HG03039 (cell line): Measurements from ENCODE around the gene CRACR2B.

ENCODE experiments used
- ATAC-seq: cut with Tn5 transposase; IDR thresholded peaks from one replicate; pipeline ENCODE4 v1.9.1; 2021; ENCODE audit warnings: mild to moderate bottlenecking, moderate library complexity; ENCODE audit not compliant: unreplicated experiment

CRACR2B gene

DNA sequence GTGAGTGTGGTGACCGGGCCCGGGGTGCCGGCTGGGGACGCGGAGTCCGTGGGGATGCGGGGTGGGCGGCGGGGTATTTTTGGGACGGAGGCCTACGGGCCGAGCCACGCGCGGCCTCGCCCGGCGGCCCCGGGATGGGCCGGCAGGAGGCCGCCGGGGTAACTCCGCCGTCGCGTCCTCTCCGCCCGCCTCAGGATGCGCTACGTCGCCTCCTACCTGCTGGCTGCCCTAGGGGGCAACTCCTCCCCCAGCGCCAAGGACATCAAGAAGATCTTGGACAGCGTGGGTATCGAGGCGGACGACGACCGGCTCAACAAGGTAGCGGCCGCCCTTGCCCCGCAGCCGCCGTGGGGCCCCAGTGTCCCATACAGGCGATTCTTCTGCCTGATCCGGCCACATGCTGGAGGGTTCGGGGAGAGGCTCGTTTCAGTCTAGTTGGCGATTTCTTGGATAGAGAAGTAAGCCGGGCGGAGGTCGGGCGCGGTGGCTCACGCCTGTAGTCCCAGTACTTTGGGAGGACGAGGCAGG lies 17.6 kb upstream of the CRACR2B start:
- ATAC-seq = no peak

DNA sequence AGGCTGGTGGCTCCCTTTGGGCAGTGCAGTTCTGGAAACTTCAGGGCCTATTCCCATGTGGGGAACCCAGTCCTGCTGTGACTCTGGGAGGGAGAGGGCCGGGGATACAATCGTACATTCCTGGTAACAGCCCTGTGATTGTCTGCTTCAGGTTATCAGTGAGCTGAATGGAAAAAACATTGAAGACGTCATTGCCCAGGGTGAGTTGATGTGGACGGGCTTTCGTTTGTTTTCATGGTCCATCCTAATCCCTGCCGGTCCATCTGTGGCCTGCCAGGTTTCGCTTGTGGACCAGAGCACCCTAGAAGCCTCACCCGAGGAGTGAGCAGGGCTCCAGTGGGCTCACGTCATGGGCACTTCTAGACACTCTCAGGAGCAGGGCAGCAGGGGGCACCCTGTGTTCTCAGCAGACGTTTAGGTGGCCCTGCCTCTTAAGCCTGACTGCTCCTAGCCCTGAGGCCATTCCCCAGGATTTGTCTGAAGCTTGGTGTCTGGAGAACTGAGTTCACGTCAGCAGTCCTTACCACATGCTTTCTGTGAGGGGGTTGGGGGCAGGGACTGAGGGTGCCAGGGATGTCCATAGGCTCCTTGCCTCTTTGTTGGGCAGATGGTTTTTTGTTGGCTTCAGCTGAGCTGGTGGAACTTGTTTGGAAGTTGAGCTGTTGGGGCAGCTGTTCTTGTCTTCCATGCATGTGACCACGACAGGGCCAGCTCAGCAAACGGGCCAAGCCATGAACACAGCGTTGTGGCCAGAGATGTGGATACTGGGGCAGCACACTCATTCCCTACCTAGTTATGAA lies 16.1 kb upstream of the CRACR2B start:
- no peak for ATAC-seq

DNA sequence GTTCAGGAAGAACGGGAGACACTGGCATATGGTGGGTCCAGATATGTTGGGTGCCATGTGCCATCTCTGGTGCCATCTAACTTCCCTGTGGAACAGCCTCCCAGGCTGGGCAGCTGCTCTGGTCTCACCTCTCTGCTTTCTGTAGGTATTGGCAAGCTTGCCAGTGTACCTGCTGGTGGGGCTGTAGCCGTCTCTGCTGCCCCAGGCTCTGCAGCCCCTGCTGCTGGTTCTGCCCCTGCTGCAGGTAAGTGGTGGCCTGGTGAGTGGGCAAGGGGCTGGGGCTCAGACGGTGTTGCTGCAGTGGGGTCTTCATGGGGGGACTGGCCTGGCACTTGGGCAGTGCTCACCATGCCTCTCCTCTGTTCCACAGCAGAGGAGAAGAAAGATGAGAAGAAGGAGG lies 15.3 kb upstream of the CRACR2B start:
- no peak for ATAC-seq

DNA sequence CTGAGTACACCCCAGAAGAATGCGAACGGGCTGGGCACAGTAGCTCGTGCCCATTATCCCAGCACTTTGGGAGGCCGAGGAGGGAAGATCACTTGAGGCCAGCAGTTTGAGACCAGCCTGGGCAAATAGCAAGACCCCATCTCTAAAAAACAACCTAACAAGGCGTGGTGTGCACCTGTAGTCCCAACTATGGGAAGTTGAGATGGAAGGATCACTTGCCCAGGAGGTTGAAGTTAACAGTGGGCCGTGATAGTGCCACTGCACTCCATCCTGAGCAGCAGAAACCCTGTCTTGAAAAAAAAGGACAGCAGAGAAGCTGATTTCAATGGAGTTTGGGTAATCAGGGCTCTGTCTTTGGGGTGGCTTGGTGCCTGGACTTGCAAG lies 14.7 kb upstream of the CRACR2B start:
- ATAC-seq = no peak

- ATAC-seq = no peak
Measured at GRCh38 chr11:813456-814096, 14.1 kb upstream of the CRACR2B start.

DNA sequence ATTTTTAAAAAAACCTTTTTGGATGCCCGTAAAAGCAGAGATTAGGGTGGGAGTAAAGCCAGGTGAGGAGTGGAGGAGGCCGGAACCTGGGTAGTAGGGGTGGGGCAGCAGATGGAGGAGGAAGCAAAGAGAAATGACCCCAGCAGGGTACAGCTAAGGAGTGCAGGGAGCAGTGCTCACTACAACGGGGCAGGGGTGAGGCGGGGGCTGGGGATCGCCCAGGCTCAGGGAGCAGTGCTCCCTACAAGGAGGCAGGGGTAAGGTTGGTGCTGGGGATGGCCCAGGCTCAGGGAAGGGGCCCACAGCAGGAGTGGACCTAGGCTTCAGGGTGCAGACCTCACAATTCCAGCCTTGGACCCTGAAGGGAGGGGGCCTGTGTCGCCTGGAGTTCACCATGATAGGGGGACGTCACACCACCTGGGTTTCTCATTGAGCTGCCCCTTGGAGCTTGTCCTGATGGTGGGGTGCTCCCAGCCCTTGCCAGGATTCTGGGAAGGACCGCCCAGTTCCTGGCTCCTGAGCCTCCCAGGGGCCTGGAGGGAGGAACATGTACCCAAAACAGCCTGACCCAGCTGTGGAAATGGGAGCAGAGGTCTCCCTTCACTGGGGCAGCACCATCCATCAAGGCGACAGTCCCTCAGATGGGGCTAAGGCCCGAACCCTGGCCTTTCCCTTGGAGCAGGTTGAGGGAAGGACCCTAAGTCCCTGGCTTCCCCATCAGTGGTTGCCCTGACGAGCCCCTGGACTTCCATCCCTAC lies 11.9 kb upstream of the CRACR2B start:
- ATAC-seq = no peak

GRCh38 chr11:816433-816779 lies 11.3 kb upstream of the CRACR2B start:
- ATAC-seq = no peak

DNA sequence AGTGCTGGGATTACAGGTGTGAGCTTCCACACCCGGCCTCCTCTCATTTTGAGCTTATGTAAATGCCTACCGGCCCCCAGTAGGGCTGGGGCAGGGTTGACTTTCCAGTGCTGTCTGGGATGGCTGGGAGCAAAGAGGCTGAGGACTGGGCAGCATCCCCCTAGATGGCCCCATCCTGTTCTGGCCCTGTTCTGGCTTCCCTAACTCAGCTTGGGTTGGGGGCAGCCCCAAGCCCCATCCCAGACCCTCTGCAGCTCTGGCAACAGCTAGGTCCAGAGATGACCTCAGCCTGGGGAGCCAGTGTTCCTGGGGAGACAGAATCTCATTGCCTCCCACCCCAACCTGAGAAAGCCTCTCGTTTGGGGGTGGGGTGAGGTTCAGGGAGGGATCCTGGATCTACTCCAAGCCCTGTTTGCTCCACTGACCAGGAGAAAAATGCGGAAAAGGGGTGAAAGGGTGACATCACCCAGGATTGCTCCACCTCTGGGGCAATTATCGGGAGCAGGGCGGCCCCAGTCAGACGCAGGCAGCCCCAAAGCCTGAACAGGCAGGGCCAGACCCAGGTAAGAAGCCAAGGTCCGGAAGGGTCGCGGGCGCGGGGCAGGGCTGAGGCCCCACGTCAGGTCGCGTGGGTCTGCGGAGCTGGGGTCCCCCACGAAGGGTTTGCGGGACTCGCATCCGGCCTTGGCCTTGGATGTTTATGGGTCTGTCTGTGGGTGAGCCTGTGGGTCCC lies 9.2 kb upstream of the CRACR2B start, which contains the start of gene PNPLA2:
PNPLA2 (plus strand) TSS at position 519 of the 733 bp plus-strand sequence. CDS start 805 bp downstream, outside the sequence.
- ATAC-seq = no peak

DNA sequence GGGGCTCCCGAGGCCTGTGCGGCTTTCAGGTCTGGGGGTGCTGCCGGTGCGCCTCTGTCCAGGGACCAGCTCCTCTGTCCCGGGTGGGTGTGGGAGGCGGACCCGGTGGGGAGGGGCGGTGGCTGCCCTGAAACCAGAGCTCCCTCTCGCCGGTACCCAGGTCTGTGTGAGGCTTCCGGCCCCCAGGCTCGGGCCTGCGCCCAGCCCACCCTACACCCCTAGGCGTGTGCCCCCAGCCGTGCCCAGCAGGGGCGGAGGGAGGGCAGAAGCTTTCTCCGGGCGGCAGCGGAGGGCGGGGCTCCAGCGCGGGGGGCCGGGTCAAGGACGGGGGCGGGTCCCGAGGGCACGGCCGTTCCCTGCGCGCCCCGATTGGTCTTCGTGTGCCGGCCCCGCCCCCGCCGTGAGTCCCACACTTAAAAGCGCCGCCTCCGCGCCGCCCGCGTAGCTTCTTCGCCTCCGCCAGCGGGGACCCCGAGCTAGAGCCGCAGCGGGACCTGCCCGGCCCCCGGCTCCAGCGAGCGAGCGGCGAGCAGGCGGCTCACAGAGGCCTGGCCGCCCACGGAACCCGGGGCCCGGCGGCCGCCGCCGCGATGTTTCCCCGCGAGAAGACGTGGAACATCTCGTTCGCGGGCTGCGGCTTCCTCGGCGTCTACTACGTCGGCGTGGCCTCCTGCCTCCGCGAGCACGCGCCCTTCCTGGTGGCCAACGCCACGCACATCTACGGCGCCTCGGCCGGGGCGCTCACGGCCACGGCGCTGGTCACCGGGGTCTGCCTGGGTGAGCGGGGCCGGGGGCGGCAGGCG lies 8.4 kb upstream of the CRACR2B start:
- ATAC-seq = peak; percentile 57

- ATAC-seq = peak; percentile 49
Measured at GRCh38 chr11:819943-820649, 7.6 kb upstream of the CRACR2B start.

GRCh38 chr11:820655-821511 lies 6.8 kb upstream of the CRACR2B start:
- ATAC-seq = no peak

- ATAC-seq = no peak
Measured at GRCh38 chr11:821512-822371, 6.0 kb upstream of the CRACR2B start.

GRCh38 chr11:823441-824291 lies 4.1 kb upstream of the CRACR2B start:
- ATAC-seq = no peak

- no peak for ATAC-seq
Measured at GRCh38 chr11:824292-824880, 3.3 kb upstream of the CRACR2B start.

DNA sequence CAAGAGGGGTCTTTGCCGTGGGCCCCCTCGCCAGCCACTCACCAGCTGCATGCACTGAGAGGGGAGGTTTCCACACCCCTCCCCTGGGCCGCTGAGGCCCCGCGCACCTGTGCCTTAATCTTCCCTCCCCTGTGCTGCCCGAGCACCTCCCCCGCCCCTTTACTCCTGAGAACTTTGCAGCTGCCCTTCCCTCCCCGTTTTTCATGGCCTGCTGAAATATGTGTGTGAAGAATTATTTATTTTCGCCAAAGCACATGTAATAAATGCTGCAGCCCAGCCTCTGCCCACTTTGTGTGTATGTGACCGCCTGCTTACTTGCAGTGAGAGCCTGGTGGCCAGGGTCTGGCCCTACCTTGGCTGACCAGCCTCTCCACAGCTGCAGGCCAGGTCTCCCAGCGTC lies 2.8 kb upstream of the CRACR2B start:
- ATAC-seq = no peak
